HL-60 (cell line): Measurements from ENCODE around the gene RGS19.

Experiments used
- DNase-seq, 2 experiments: peaks; one replicate each; pipeline ENCODE4 v3.0.0-alpha.2; 2010 to 2020; ENCODE audit warnings: low read depth in 1 of 2, low spot score in 1 of 2
- H3K27ac ChIP-seq: fragments of 250-450 bp; sonication (Bioruptor Pico); replicated peaks from 2 replicates; pipeline ENCODE4 v1.5.1; 2020; ENCODE audit warnings: mild to moderate bottlenecking, moderate library complexity
- H3K27me3 ChIP-seq: fragments of 250-450 bp; sonication (Bioruptor Pico); 2 replicates; pipeline ENCODE4 v1.5.1; 2021; ENCODE audit warnings: mild to moderate bottlenecking, moderate library complexity; ENCODE audit not compliant: insufficient read depth, poor library complexity, severe bottlenecking
- H3K4me3 ChIP-seq: replicated peaks from 2 replicates; pipeline ENCODE4 v1.5.1; 2011; ENCODE audit warnings: mild to moderate bottlenecking, control low read depth, low read length; ENCODE audit not compliant: insufficient read depth
- CTCF ChIP-seq: IDR thresholded peaks from one replicate; pipeline ENCODE4 v1.5.1; 2011; ENCODE audit warnings: low read length, control low read depth, inconsistent platforms; ENCODE audit not compliant: insufficient read depth
- GABPA ChIP-seq: IDR thresholded peaks from 2 replicates; pipeline ENCODE4 v1.6.1; 2012; ENCODE audit warnings: low read depth
- POLR2AphosphoS5 ChIP-seq: IDR thresholded peaks from 2 replicates; pipeline ENCODE4 v1.6.1; 2012; ENCODE audit warnings: low read depth
- REST ChIP-seq: IDR thresholded peaks from 2 replicates; pipeline ENCODE4 v1.6.1; 2012; ENCODE audit warnings: low read depth; ENCODE audit not compliant: insufficient replicate concordance
- SPI1 ChIP-seq: IDR thresholded peaks from 2 replicates; pipeline ENCODE4 v1.6.1; 2012; ENCODE audit warnings: low read depth, mild to moderate bottlenecking, borderline replicate concordance

The RGS19 gene

GRCh38 chr20:64074184-64074789 lies 5.0 kb downstream of the RGS19 start:
- Histone ChIP-seq H3K4me3 (no peak overlapping the region), H3K27ac (peak overlapping the region; percentile 97), H3K27me3 (no peaks in the 10 kb centered on the region)
- no peak for DNase-seq
- no peak for TF ChIP-seq REST
- no peak for TF ChIP-seq GABPA
- TF ChIP-seq SPI1 = no peak

DNA sequence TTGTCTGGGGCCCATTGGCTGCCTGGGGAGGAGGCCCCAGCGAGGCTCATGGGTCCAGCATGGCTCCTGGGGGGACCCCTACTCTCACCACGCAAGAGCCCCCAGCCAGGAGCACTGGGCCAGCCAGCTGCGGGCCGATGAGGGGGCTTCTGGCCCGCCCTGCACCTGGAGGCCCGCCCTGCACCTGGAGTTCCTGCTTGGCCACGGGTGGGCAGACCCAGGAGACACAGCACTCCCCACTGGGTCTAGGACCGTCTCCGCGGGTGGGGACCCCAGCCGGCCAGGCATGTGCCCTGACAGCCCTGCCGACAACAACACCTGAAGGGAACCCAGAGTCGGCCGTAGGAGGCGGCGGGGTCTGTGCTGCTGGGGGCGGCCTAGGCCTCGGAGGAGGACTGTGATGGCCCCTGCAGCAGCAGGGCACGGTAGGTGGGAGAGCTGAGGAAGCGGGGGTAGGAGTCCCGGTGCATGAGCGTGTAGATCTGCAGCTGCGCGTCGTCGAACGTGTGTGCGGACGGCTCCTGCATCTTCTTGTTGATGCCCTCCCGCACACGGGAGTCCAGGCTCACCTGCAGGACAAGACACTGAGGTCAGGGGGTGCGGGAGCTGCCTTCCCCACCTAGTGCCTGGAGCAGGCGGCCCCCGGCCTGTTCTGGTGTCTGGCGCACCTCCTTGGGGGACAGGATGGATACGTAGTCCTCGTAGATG lies 5.7 kb downstream of the RGS19 start:
- no peak for DNase-seq
- TF ChIP-seq SPI1 (no peak), REST (no peak), GABPA (no peak), POLR2AphosphoS5 (no peak), CTCF (no peak)
- H3K27ac ChIP-seq = no peak overlapping the region; the same call in 1 of the 2 replicates
- H3K4me3 ChIP-seq = no peak overlapping the region
- no peaks in the 10 kb centered on the region for H3K27me3 ChIP-seq

DNA sequence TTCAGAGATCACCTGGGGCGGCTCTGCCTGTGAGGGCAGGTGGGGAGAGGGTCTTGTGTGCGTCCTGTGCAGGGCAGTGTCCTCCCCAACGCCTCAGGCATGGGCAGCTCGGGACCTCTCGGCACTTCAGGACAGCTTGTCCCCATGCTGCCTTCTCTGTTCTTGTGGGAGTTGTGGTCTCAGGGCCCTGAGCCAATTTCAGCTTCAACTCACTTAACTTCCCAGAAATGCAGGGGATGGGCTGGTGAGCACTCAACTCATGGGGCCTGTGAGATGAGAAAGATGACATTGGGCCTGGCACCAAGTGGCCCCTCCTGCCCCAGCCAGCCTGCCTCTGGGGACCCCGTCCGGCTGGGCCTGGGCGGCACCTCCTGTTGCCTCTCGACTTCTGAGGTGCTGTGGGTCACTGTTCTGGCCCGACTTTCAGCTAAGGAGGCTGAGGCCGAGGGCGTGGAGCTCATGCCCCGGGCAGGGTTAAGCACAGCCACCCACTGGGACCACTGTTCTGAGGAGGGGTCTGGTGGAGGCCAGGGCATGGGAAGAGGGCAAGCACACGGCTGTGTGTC lies 6.7 kb downstream of the RGS19 start:
- Histone ChIP-seq H3K27me3 (no peaks in the 10 kb centered on the region), H3K27ac (peak overlapping the region; percentile 29), H3K4me3 (no peak overlapping the region)
- no peak for DNase-seq
- TF ChIP-seq POLR2AphosphoS5 (peak; percentile 44; the same call in 1 of the 2 replicates), REST (no peak)
